Calu3 (cell line): ENCODE measurements around the gene CUL4A. TPM values are rescaled to one million over a fixed set of nuclear protein-coding genes. Genes with fewer than 3 reads are reported as not detected.

ENCODE experiments used
- BruUV-seq: library from RNA; stranded (reverse); fragments of 400-500 nt; replicated peaks from 2 replicates; lab custom pipeline; 2021; lab: Mats Ljungman, UMichigan
- CTCF ChIA-PET: fragments of 300-600 bp; sonication (Branson Sonifier 250); formaldehyde crosslinking; loops from one replicate; lab custom pipeline; 2022; ENCODE audit warnings: antibody characterized with exemption; lab: Charles Lee
- DNase-seq: peaks from one replicate; pipeline ENCODE4 v3.0.0; 2022
- H3K27ac Mint-ChIP-seq: one replicate; pipeline ENCODE4 v1.8.0; 2022; ENCODE audit warnings: mixed read lengths; ENCODE audit not compliant: unreplicated experiment
- H3K27me3 Mint-ChIP-seq: one replicate; pipeline ENCODE4 v1.8.0; 2022; ENCODE audit warnings: mixed read lengths; ENCODE audit not compliant: unreplicated experiment
- H3K36me3 Mint-ChIP-seq: one replicate; pipeline ENCODE4 v1.8.0; 2022; ENCODE audit warnings: mild to moderate bottlenecking, moderate library complexity, mixed read lengths; ENCODE audit not compliant: insufficient read depth, unreplicated experiment
- H3K4me1 Mint-ChIP-seq: one replicate; pipeline ENCODE4 v1.8.0; 2022; ENCODE audit warnings: mild to moderate bottlenecking, low read depth, mixed read lengths; ENCODE audit not compliant: unreplicated experiment
- H3K4me3 Mint-ChIP-seq: one replicate; pipeline ENCODE4 v1.8.0; 2022; ENCODE audit warnings: mild to moderate bottlenecking, low read depth, moderate library complexity, mixed read lengths; ENCODE audit not compliant: unreplicated experiment
- H3K9me3 Mint-ChIP-seq: one replicate; pipeline ENCODE4 v1.8.0; 2022; ENCODE audit warnings: low read depth, mixed read lengths; ENCODE audit not compliant: unreplicated experiment
- CTCF ChIP-seq: fragments of 200-600 bp; IDR thresholded peaks from one replicate; pipeline ENCODE4 v1.8.0; 2022; ENCODE audit warnings: antibody characterized with exemption; ENCODE audit not compliant: unreplicated experiment
- intact Hi-C: fragments of 100-400 bp; cut with micrococcal nuclease; formaldehyde crosslinking; loops from one replicate; pipeline ENCODE4 v1.10.0; 2022; ENCODE audit not compliant: unreplicated experiment
- total RNA-seq: library from RNA; stranded (reverse); gene quantifications from 2 replicates; pipeline ENCODE4 v1.2.3, GENCODE V29; 2022

CUL4A gene
- total RNA-seq, 1 experiment from 2014 or later, result 32.1 TPM

GRCh38 chr13:113207460-113207859 is 2.0 kb upstream of the CUL4A start:
- H3K27ac Mint-ChIP-seq, result no peak overlapping the region
- no TSS peak for BruUV-seq

GRCh38 chr13:113207890-113208420 is 1.5 kb upstream of the CUL4A start:
- no peaks in the 10 kb centered on the region for H3K27me3 Mint-ChIP-seq
- CTCF ChIA-PET, result interaction anchor here (0.6 kb wide), 1 partner anchor 581 kb away, joined by 3 read pairs; no protein-coding TSS in a partner anchor

More at GRCh38 chr13:113207460-113207859, 2.0 kb upstream of the CUL4A start:
- Mint-ChIP-seq H3K27me3 (no peaks in the 10 kb centered on the region), H3K9me3 (no peaks in the 10 kb centered on the region), H3K4me3 (peak overlapping the region; percentile 67), H3K4me1 (no peaks in the 10 kb centered on the region), H3K36me3 (peaks cover 14% of the 10 kb centered on the region)
- no peak for DNase-seq
- intact Hi-C loops, result no loop called here
- TF ChIP-seq CTCF, result no peak
- CTCF ChIA-PET, result no interaction called here

GRCh38 chr13:113208421-113209335 is 735 bp upstream of the CUL4A start, which contains the start of gene PCID2:
Gene PCID2, minus strand, starts transcription at chr13:113208669. Its CDS starts 35 bp downstream, at chr13:113208634.
- Mint-ChIP-seq H3K27ac (no peak within 1 kb of the TSS), H3K9me3 (no peaks in the 10 kb centered on the region), H3K4me3 (peak within 1 kb of the TSS; percentile 67), H3K36me3 (peaks cover 14% of the 10 kb centered on the region), H3K27me3 (no peaks in the 10 kb centered on the region), H3K4me1 (no peaks in the 10 kb centered on the region)
- CTCF ChIA-PET, result interaction anchor here (0.6 to 0.8 kb wide), 2 partner anchors 164 to 580 kb away, joined by 3 to 5 read pairs; no protein-coding TSS in a partner anchor
- no TSS peak for BruUV-seq
- intact Hi-C loops, result no loop called here
- peak; percentile 76 for DNase-seq
- TF ChIP-seq CTCF, result no peak

More at GRCh38 chr13:113207890-113208420, 1.5 kb upstream of the CUL4A start:
- intact Hi-C loops, result no loop called here
- H3K36me3 Mint-ChIP-seq, result peaks cover 14% of the 10 kb centered on the region
- DNase-seq, result no peak
- H3K27ac Mint-ChIP-seq, result no peak overlapping the region
- H3K9me3 Mint-ChIP-seq, result no peaks in the 10 kb centered on the region
- BruUV-seq, result no TSS peak
- no peaks in the 10 kb centered on the region for H3K4me1 Mint-ChIP-seq
- TF ChIP-seq CTCF, result no peak
- peak overlapping the region; percentile 67 for H3K4me3 Mint-ChIP-seq

GRCh38 chr13:113209759-113210421 is 477 bp downstream of the CUL4A start:
- Mint-ChIP-seq H3K4me3 (peak overlapping the region; percentile 57), H3K9me3 (no peaks in the 10 kb centered on the region), H3K27me3 (no peaks in the 10 kb centered on the region), H3K4me1 (no peaks in the 10 kb centered on the region), H3K27ac (no peak overlapping the region), H3K36me3 (peaks cover 14% of the 10 kb centered on the region)
- no TSS peak for BruUV-seq
- peak; percentile 40 for DNase-seq
- no peak for TF ChIP-seq CTCF
- CTCF ChIA-PET, result no interaction called here
- intact Hi-C loops, result no loop called here
